GM12892 (cell line): ENCODE data around the gene RHBDL3.

Experiments used
- DNase-seq: peaks from one replicate; pipeline ENCODE4 v3.0.0; 2011; ENCODE audit not compliant: insufficient read length
- FAIRE-seq: peaks from 2 replicates; lab custom pipeline; 2011; peaks lifted over from hg19 to GRCh38; lab: Jason Lieb, UNC
- POLR2A ChIP-seq: IDR thresholded peaks from 2 replicates; pipeline ENCODE4 v1.6.1; 2011; ENCODE audit warnings: low read depth, low read length, control low read depth
- POLR2AphosphoS5 ChIP-seq: IDR thresholded peaks from 2 replicates; pipeline ENCODE4 v1.6.1; 2011; ENCODE audit warnings: low read depth, low read length, control low read depth
- TAF1 ChIP-seq: IDR thresholded peaks from 2 replicates; pipeline ENCODE4 v1.6.1; 2011; ENCODE audit warnings: low read depth, mild to moderate bottlenecking, control low read depth, low read length, borderline replicate concordance

The RHBDL3 gene

DNA sequence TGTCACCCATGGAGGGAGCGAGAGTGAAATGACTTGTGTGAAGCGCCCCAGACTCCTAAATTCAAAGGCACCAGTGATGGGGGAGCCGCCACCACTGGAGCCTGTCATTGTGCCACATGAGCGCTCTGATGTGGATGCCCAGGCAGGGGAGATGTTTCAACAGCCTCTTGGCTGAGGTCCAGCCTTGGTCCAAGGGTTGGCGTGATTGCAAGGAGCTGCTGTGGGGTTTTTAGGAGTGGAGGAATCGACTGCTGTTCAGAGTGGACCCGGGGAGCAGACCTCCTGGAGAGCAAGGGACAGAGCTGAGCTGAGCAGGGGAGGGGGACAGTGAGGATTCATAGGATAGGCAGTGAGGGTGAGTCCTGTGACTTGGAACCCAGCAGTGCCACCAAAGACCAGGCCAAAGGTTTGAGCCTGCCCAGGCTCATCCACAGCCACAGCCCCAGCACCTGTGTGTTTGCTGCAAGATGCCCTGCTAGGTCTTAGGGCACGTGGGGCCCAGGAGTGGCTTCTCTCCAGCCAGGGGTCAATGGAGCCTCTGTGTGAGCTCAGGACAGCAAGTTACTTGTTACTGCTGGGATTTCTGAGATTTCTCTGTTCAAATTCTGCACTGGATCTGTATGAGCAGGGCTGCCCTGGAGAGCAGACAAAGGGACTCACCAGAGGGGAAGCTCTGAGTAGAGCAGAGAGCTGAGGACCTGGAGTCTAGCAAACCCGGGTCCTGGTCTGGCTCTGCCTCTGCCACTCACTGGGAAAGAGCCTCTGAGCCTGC is 20.3 kb downstream of the RHBDL3 start:
- DNase-seq (no peak), FAIRE-seq (no peak)
- no peak for TF ChIP-seq POLR2AphosphoS5
- TF ChIP-seq TAF1 = no peak
- TF ChIP-seq POLR2A = no peak

DNA sequence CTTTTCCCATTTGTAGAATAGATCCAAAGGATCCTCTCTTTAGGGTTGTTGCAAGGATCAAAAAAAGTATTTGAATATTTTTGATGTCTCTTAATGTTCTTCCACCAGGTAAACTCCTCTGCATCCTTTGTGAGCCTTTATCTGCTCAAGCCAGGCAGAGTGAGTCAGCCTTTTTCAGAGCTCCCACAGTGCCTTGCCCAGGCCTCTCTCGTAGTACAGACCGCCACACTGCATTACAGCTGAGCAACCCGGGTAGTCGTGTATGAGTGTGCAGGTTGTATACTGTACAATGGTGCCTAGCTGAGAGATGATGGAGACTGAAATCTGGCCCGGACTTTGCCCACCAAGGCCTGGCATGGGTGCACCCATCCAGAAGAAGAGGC is 20.9 kb downstream of the RHBDL3 start:
- FAIRE-seq = no peak

DNA sequence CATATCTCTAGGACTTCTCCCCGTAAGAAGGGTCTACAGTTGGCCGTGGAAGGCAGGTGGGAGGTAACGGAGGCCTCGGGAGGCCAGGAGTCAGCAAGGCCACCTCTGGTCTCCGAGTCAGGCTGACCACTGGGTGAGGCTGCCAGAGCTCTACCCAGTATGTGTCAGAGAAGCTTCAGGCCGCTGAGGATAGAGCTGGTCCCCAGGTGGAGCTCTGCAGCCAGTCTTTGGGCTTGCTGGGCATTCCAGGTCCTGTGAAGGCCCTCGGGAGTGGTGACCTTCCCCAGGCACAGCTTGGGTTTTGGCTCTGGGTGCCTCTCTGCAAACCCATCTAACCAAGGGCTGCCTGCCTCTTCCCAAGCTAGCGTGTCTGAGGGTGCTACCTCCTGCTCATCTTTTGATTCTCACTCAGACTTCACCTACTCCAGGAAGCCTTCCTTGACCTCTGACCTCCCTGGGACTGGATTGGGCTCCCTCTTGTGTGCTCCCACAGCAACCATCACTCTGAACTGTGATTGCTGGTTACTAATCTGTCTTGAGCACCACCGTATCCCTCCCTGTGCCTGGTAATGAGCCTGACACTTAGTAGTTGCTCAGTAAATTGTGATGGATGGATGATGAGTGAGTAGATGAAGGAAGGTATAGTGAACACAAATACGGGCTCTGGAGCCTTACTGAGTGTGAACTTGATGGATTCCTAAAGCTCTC is 22.3 kb downstream of the RHBDL3 start:
- DNase-seq (no peak), FAIRE-seq (no peak)
- no peak for TF ChIP-seq TAF1
- TF ChIP-seq POLR2AphosphoS5 = no peak
- TF ChIP-seq POLR2A = no peak

More for the DNA sequence above, 20.9 kb downstream of the RHBDL3 start:
- TF ChIP-seq TAF1 = no peak
- no peak for TF ChIP-seq POLR2AphosphoS5
- TF ChIP-seq POLR2A = no peak
- no peak for DNase-seq

DNA sequence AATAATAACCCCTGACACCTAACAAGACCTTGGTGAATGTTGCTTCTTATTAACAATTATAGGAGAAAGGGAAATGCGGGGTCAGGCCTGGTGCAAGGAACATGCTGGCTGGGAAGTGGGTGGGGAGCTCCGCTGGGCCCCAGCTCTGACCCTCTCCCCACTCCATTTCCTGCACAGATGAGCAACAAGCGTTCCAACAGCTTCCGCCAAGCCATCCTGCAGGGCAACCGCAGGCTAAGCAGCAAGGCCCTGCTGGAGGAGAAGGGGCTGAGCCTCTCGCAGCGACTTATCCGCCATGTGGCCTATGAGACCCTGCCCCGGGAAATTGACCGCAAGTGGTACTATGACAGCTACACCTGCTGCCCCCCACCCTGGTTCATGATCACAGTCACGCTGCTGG is 23.0 kb downstream of the RHBDL3 start:
- FAIRE-seq (no peak), DNase-seq (no peak)
- no peak for TF ChIP-seq POLR2A
- TF ChIP-seq TAF1 = no peak
- no peak for TF ChIP-seq POLR2AphosphoS5

DNA sequence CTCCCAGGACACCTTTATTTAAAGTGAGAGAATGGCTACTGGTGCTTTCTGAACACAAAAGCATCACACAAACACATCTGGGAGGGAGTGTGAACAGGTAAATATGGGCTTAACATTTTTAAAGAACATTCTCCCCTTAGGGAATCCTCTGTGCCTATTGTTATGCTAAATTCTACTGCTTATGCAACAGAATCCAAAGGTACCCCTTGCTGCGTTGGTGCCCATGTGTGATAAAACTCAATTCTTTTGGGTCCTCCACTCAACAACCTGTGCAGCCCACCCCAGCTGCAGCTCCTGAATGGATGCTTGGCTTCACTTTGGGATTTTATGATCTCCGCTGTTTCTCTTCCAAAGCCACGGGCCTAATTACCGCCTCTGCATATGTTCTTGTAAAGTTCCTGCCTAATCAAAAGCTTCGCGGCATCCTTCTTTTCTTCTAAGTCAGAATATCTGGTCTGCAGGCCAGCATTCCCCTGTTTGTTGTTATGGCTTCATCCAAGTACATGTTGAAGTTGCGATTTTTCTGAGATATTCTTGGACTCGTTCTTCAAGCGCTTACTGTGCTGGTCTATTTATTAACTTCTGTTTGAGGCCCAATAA is 23.9 kb downstream of the RHBDL3 start:
- no peak for TF ChIP-seq POLR2A
- FAIRE-seq (no peak), DNase-seq (no peak)

DNA sequence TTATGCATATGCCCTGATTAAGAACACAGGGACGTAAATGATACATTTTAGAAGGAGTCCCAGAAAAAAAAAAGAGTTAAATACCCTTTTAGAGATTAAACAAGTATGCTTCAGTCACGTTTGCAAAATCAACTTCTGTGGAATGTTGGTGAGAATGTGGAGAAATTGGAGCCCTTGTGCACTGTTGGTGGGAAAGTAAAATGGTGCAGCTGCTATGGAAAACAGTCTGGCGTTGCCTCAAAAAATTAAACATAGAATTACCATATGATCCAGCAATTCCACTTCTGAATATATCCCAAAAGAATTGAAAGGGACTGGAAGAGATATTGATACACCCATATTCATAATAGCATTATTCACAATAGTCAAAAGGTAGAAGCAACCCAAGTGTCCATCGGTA is 26.5 kb downstream of the RHBDL3 start:
- TF ChIP-seq POLR2AphosphoS5 (no peak), TAF1 (no peak), POLR2A (no peak)
- no peak for DNase-seq
- no peak for FAIRE-seq

DNA sequence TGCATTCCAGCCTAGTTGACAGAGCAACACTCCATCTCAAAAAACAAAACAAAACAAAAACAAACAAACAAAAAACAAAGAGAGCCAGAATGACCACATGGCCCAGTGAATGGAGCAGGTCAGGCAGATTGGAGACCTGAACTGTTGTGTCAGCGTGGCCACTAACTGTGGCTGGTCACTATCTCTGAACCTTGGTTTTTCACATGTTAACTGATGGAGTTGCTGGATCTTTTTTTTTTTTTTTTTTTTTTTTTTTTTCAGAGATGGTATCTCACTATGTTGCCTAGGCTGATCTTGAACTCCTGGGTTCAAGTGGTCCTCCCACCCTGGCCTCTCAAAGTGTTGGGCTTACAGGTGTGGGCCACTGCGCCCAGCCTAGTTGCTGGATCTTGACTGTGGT is 31.8 kb downstream of the RHBDL3 start:
- DNase-seq = no peak
- no peak for TF ChIP-seq TAF1
- TF ChIP-seq POLR2AphosphoS5 = no peak
- TF ChIP-seq POLR2A = no peak
- no peak for FAIRE-seq

DNA sequence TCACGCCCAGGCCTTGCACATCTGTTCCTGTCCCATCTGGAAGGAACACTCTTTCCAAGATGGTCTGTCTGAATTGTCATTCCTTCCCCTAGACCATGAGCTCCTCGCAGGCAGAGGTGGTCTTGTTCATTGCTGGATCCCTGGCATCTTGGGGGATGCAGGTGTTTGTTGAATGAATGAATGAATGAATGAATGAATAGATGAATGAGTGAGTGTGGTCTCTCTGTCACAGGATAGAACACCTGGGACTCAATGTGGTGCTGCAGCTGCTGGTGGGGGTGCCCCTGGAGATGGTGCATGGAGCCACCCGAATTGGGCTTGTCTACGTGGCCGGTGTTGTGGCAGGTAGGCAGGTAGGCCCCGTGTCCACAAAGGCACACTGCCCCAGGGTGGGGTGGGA is 32.2 kb downstream of the RHBDL3 start:
- DNase-seq = no peak
- no peak for TF ChIP-seq POLR2AphosphoS5
- no peak for TF ChIP-seq TAF1
- TF ChIP-seq POLR2A = no peak
- no peak for FAIRE-seq

DNA sequence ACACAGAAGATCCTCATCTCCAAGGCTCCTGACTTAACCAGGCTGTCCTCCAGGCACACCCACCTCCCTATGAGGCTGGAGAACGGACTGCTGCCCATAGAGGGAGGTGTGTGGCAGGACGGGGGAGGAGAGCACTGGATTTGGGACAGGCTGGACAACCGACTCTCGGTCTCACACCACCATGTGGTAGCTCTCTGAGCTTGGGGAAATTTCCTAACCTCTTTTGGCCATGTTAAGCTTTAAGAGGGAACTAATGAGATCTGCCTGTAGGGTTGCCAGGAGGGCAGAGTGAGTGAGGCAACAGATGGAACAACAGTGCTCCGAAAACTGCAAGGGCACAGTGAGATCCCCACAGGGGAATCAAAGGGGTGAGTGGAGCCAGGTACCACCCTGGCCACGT is 32.7 kb downstream of the RHBDL3 start:
- DNase-seq (no peak), FAIRE-seq (no peak)
- no peak for TF ChIP-seq POLR2A
- TF ChIP-seq POLR2AphosphoS5 = no peak
- TF ChIP-seq TAF1 = no peak

DNA sequence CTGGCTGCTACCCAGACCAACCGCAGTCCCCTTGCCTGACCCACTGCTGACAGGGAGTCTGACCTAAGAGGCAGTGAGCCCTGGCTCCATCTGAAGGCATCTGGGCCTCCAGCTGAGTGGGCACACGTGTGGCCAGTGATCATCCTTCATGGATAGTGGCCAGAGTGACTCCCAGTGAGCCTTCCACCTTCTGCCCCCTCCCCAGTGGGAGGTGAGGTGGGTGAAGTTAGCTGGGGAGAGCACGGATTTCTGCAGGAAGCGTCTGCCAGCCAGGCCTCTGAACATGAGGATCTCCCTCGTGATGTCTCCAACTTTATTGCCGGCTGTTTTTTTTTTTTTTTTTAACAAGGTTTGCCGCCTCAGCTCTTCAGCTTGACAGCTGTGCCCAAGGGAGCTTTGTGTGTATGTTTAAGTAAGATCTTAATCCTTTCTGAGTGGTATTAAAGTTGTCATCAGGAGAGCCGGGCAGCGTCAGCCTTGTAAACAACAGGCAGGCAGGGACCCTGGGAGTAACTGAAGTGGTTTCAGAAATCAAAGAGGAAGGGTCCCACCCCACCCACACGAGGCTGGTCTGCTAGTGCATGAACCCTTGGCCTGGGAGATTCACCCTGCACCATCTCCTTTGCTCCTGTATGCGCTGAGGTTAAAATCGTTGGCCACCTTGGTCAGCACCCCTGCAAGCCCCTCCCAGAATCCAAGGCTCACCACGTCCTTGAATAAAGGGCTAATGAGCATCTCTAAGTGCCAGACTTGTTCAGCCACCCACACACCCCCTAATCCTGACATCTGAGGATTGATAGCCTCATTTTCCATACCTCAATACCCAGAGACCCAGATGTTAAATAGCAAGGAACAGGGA is 33.3 kb downstream of the RHBDL3 start:
- TF ChIP-seq POLR2AphosphoS5 (no peak), TAF1 (no peak), POLR2A (no peak)
- DNase-seq = no peak
- FAIRE-seq = no peak

DNA sequence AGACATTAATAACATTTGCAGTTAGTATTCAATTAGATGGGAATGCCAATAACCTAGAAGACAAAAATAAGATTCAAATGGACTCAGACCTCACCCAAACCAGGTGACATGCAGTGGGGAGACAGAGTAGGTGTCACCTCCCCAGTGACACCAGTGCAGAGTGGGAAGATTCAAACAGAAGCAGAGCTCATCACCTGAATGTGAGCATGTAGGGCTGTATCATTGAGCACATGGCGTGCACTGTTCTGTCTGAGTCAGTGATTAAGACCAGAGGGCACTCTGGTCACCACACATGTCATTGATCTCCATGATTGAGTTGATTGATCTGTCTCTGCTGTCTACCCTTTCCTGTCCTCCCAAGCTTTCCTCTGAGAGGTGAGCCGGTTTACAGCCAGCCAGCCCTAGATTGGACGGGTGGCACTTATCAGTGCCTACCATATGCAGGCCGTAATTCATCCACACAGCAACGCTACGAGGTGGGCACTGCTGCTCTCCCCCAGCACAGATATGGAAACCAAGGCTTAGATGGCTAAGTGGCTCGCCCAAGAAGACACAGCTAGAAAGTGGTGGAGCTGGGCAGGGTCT is 34.0 kb downstream of the RHBDL3 start:
- FAIRE-seq = no peak

DNA sequence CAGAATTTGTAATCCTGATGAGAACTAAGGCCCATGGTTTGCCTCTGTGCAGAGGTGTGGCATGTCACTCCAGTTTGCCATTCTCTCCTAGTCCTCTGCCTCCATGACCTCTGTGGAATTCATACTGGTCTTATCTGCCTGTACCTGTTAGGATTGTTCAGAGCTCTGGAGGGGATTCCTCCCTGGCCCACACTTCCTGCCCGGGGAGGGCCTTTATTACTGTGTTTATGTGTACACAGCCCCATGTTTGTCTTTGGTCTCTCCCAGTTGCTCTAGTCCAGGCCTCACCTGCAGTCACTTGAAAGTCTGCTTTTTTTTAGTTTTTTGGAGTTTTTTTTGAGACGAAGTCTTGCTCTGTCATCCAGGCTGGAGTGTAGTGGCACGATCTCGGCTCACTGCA is 36.4 kb downstream of the RHBDL3 start:
- TF ChIP-seq POLR2AphosphoS5 (no peak), POLR2A (no peak), TAF1 (no peak)
- FAIRE-seq = no peak
- DNase-seq = no peak

More for the DNA sequence above, 34.0 kb downstream of the RHBDL3 start:
- DNase-seq = no peak
- TF ChIP-seq POLR2A = no peak
- no peak for TF ChIP-seq POLR2AphosphoS5
- no peak for TF ChIP-seq TAF1
